Measurements from ENCODE around the gene GET3. TPM values are rescaled to one million over a fixed set of nuclear protein-coding genes. Genes with fewer than 3 reads are reported as not detected.

The GET3 gene
- total and polyA plus RNA-seq, 2 of the 13 experiments (the other 11 are each of a cell fraction or from before 2014, with no cell fraction given): 57.7 to 59.4 TPM

GRCh38 chr19:12791345-12792050, 54.2 kb downstream of the GET3 start, which contains the start of gene JUNB (continued):
- TF ChIP-seq ZNF629 (CRISPR knock-in tag; conservative IDR thresholded peaks at IDR 0.05): 0 out of 2 replicates have a peak, but pooled peaks have one; percentile 11
- TF ChIP-seq ZFP36 (IDR thresholded peaks at IDR 0.05; ENCODE audit: borderline replicate concordance, low read depth, low read length, partially characterized antibody): no peak
- TF ChIP-seq ZBTB1 (CRISPR knock-in tag; IDR thresholded peaks at IDR 0.05; ENCODE audit: borderline replicate concordance): peak; percentile 74; the same call in 1 of the 2 replicates
- no peak for TF ChIP-seq ZNF75D (CRISPR knock-in tag; IDR thresholded peaks at IDR 0.05; ENCODE audit: borderline replicate concordance)
- TF ChIP-seq ZNF331 (CRISPR knock-in tag; IDR thresholded peaks at IDR 0.05): peak; percentile 93
- TF ChIP-seq KAT2B (IDR thresholded peaks at IDR 0.05; ENCODE audit: borderline replicate concordance, low read depth, low read length): no peak
- no peak for TF ChIP-seq PHB2 (IDR thresholded peaks at IDR 0.05; ENCODE audit: partially characterized antibody)
- peak; percentile 92 for TF ChIP-seq MXI1 (IDR thresholded peaks at IDR 0.05; ENCODE audit: borderline replicate concordance, low read depth, low read length)
- 0 out of 2 replicates have a peak, but pooled peaks have one; percentile 28 for TF ChIP-seq KDM5A (IDR thresholded peaks at IDR 0.05; ENCODE audit: borderline replicate concordance, low read length)
- TF ChIP-seq MLLT10 (CRISPR knock-in tag; IDR thresholded peaks at IDR 0.05): no peak
- TF ChIP-seq, protein P1, sequence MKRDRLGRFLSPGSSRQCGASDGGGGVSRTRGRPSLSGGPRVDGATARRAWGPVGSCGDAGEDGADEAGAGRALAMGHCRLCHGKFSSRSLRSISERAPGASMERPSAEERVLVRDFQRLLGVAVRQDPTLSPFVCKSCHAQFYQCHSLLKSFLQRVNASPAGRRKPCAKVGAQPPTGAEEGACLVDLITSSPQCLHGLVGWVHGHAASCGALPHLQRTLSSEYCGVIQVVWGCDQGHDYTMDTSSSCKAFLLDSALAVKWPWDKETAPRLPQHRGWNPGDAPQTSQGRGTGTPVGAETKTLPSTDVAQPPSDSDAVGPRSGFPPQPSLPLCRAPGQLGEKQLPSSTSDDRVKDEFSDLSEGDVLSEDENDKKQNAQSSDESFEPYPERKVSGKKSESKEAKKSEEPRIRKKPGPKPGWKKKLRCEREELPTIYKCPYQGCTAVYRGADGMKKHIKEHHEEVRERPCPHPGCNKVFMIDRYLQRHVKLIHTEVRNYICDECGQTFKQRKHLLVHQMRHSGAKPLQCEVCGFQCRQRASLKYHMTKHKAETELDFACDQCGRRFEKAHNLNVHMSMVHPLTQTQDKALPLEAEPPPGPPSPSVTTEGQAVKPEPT (CRISPR knock-in tag; IDR thresholded peaks at IDR 0.05; ENCODE audit: low read depth): peak; percentile 22; the same call in 1 of the 2 replicates
- TF ChIP-seq AGO2 (optimal IDR thresholded peaks at IDR 0.05; ENCODE audit: low read depth, low read length): peak; percentile 80
- TF ChIP-seq RXRA (CRISPR knock-in tag; IDR thresholded peaks at IDR 0.05): peak; percentile 76
- peak; percentile 52; the same call in 1 of the 2 replicates for TF ChIP-seq ZNF619 (CRISPR knock-in tag; IDR thresholded peaks at IDR 0.05)
- TF ChIP-seq ZNF549 (CRISPR knock-in tag; IDR thresholded peaks at IDR 0.05): no peak
- no peak for TF ChIP-seq ONECUT2 (CRISPR knock-in tag; IDR thresholded peaks at IDR 0.05)
- 0 out of 2 replicates have a peak, but pooled peaks have one; percentile 58 for TF ChIP-seq ZNF414 (CRISPR knock-in tag; IDR thresholded peaks at IDR 0.05)
- TF ChIP-seq NR3C1 (CRISPR knock-in tag; IDR thresholded peaks at IDR 0.05): no peak
- TF ChIP-seq SRSF1 (optimal IDR thresholded peaks at IDR 0.05; ENCODE audit: low read depth, low read length): peak; percentile 97
- TF ChIP-seq, protein P2, sequence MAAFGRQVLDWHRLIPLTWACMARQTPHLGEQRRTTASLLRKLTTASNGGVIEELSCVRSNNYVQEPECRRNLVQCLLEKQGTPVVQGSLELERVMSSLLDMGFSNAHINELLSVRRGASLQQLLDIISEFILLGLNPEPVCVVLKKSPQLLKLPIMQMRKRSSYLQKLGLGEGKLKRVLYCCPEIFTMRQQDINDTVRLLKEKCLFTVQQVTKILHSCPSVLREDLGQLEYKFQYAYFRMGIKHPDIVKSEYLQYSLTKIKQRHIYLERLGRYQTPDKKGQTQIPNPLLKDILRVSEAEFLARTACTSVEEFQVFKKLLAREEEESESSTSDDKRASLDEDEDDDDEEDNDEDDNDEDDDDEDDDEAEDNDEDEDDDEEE (CRISPR knock-in tag; IDR thresholded peaks at IDR 0.05): no peak
- TF ChIP-seq HHEX (CRISPR knock-in tag; IDR thresholded peaks at IDR 0.05): no peak
- TF ChIP-seq RARA (CRISPR knock-in tag; IDR thresholded peaks at IDR 0.05): peak; percentile 70
- TF ChIP-seq FOXA1 (IDR thresholded peaks at IDR 0.05): no peak
- TF ChIP-seq FOXA1 (CRISPR knock-in tag; IDR thresholded peaks at IDR 0.05): no peak
- TF ChIP-seq, protein P3, sequence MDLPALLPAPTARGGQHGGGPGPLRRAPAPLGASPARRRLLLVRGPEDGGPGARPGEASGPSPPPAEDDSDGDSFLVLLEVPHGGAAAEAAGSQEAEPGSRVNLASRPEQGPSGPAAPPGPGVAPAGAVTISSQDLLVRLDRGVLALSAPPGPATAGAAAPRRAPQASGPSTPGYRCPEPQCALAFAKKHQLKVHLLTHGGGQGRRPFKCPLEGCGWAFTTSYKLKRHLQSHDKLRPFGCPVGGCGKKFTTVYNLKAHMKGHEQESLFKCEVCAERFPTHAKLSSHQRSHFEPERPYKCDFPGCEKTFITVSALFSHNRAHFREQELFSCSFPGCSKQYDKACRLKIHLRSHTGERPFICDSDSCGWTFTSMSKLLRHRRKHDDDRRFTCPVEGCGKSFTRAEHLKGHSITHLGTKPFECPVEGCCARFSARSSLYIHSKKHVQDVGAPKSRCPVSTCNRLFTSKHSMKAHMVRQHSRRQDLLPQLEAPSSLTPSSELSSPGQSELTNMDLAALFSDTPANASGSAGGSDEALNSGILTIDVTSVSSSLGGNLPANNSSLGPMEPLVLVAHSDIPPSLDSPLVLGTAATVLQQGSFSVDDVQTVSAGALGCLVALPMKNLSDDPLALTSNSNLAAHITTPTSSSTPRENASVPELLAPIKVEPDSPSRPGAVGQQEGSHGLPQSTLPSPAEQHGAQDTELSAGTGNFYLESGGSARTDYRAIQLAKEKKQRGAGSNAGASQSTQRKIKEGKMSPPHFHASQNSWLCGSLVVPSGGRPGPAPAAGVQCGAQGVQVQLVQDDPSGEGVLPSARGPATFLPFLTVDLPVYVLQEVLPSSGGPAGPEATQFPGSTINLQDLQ (CRISPR knock-in tag; IDR thresholded peaks at IDR 0.05): no peak
- TF ChIP-seq ZNF350 (CRISPR knock-in tag; IDR thresholded peaks at IDR 0.05; ENCODE audit: borderline replicate concordance, low read depth): peak; percentile 87; the same call in 1 of the 2 replicates

Data from HepG2 (cell line).